ENCODE measurements around the gene STRAP. TPM values are rescaled to one million over a fixed set of nuclear protein-coding genes. Genes with fewer than 3 reads are reported as not detected.

The STRAP gene
- total and polyA plus RNA-seq, 2 of the 13 experiments (the other 11 are each of a cell fraction or from before 2014, with no cell fraction given), result 66.9 to 118 TPM

- POLR2A ChIA-PET, result no interaction called here
- no peak for FAIRE-seq
- H2AFZ ChIP-seq (ENCODE audit: low read length), result no peak overlapping the region
- TF ChIP-seq ZNF276 (CRISPR knock-in tag; IDR thresholded peaks at IDR 0.05; ENCODE audit: low read depth) (no peak), HOMEZ (CRISPR knock-in tag; IDR thresholded peaks at IDR 0.05; ENCODE audit: low read depth) (no peak), NRL (CRISPR knock-in tag; IDR thresholded peaks at IDR 0.05; ENCODE audit: borderline replicate concordance) (no peak), MATR3 (CRISPR knock-in tag; IDR thresholded peaks at IDR 0.05) (no peak), TFDP2 (CRISPR knock-in tag; IDR thresholded peaks at IDR 0.05) (no peak), MED13 (CRISPR knock-in tag; IDR thresholded peaks at IDR 0.05) (no peak), KDM3A (CRISPR knock-in tag; IDR thresholded peaks at IDR 0.05; ENCODE audit: low read depth) (no peak), PRDM4 (CRISPR knock-in tag; IDR thresholded peaks at IDR 0.05; ENCODE audit: borderline replicate concordance) (no peak), ETS1 (CRISPR knock-in tag; IDR thresholded peaks at IDR 0.05) (no peak), POLR2G (IDR thresholded peaks at IDR 0.05; ENCODE audit: low read depth, low read length) (no peak), NR2F6 (IDR thresholded peaks at IDR 0.05) (no peak), NR2F6 (CRISPR knock-in tag; IDR thresholded peaks at IDR 0.05) (no peak), CENPT (CRISPR knock-in tag; IDR thresholded peaks at IDR 0.05; ENCODE audit: low read depth) (no peak), ZBTB4 (CRISPR knock-in tag; IDR thresholded peaks at IDR 0.05; ENCODE audit: borderline replicate concordance) (no peak)
These were observed 43.1 kb upstream of the STRAP start for GRCh38 chr12:15839041-15839440.

More at GRCh38 chr12:15839041-15839440, 43.1 kb upstream of the STRAP start:
- ATAC-seq, result no peak
- H3K4me2 ChIP-seq (ENCODE audit: low read depth, low read length), result no peak overlapping the region
- DNase-seq (ENCODE audit: low spot score), result no peak
- H3K4me3 ChIP-seq (replicated peaks in 1 of 3; ENCODE audit: insufficient read depth in 1 of 3, low read depth in 2 of 3, low read length in 3 of 3), result no peak overlapping the region
- BruUV-seq (replicated peaks), result no TSS peak
- intact Hi-C loops (cut with micrococcal nuclease; ENCODE audit: unreplicated experiment), result no loop called here
- H3K79me2 ChIP-seq (ENCODE audit: insufficient read depth, low read length), result no peaks in the 10 kb centered on the region
- H3K9me3 ChIP-seq (ENCODE audit: low read length), result no peaks in the 10 kb centered on the region
- 6% methylated on average over 2 of the region's 2 CpGs for WGBS (ENCODE audit: low lambda C conversion rate)
- H3K4me1 ChIP-seq (ENCODE audit: insufficient read depth, low read length), result no peaks in the 10 kb centered on the region
- no peaks in the 10 kb centered on the region for H3K36me3 ChIP-seq (replicated peaks in 1 of 2; ENCODE audit: control insufficient read depth in 1 of 2, insufficient read depth in 2 of 2, low read length in 2 of 2)
- no peak overlapping the region for H3K9ac ChIP-seq (ENCODE audit: insufficient read depth, low read depth, low read length)
- H3K27me3 ChIP-seq (ENCODE audit: control insufficient read depth in 1 of 2, insufficient read depth in 2 of 2, low read length in 2 of 2), result 0 out of 5 replicates have a peak, but pooled peaks cover 0 to 1% of the 10 kb centered on the region in 2 experiments
- CTCF ChIA-PET (ENCODE audit: low intra/inter-chr PET ratio, low total read pairs), result no interaction called here
- no peak overlapping the region for H3K27ac ChIP-seq (ENCODE audit: extremely low read length, insufficient read depth, low read length)
- in situ Hi-C loops (cut with HindIII; ENCODE audit: extremely low pct_ligation_motif_present, low pct_unique_long_range_greater_than_20kb), result no loop called here
- H4K20me1 ChIP-seq (ENCODE audit: insufficient read depth, low read length), result no peaks in the 10 kb centered on the region

All from HepG2 (cell line).